ENCODE measurements around the gene CLCA4. TPM values are rescaled to one million over a fixed set of nuclear protein-coding genes. Genes with fewer than 3 reads are reported as not detected.
A peak's percentile ranks its signal among the peaks of the same experiment; 100 is the strongest.

CLCA4 gene
- total RNA-seq (2021) (not detected in 2 replicates), Bru-seq, nascent RNA (not detected), BruChase-seq, experiment 1, labeled RNA remaining after a 2-hour chase (not detected), BruChase-seq, experiment 2, labeled RNA remaining after a 6-hour chase (not detected)
- long read RNA-seq, result 0 reads

- BruUV-seq (replicated peaks), result no TSS peak
- ChIA-PET POLR2A (ENCODE audit: low non-redundant PET) (no interaction called here), CTCF (no interaction called here)
- no peak for DNase-seq (ENCODE audit: low spot score)
- H3K4me3 ChIP-seq (ENCODE audit: low read depth, low read length, poor library complexity, severe bottlenecking), result no peak within 1 kb of the TSS
- TF ChIP-seq EZH2 (IDR thresholded peaks at IDR 0.05; ENCODE audit: borderline replicate concordance, low read depth, low read length, poor library complexity, severe bottlenecking), result no peak
- no peak for TF ChIP-seq CTCF (conservative IDR thresholded peaks at IDR 0.05; ENCODE audit: low read depth, low read length)
- no peak within 1 kb of the TSS for H3K27ac ChIP-seq (ENCODE audit: low read depth, low read length, poor library complexity, severe bottlenecking)
- H3K27me3 ChIP-seq (replicated peaks; ENCODE audit: insufficient read depth, low read depth, low read length, poor library complexity), result no peaks in the 10 kb centered on the region
- no peaks in the 10 kb centered on the region for H3K9me3 ChIP-seq (ENCODE audit: low read depth, low read length, poor library complexity, severe bottlenecking)
- H3K4me1 ChIP-seq (ENCODE audit: insufficient read depth, low read length, poor library complexity, severe bottlenecking), result no peaks in the 10 kb centered on the region
- no peaks in the 10 kb centered on the region for H3K36me3 ChIP-seq (ENCODE audit: insufficient read depth, low read length, poor library complexity, severe bottlenecking)
- intact Hi-C loops (cut with micrococcal nuclease; ENCODE audit: unreplicated experiment), result no loop called here
These were observed at the start of gene CLCA4 for GRCh38 chr1:86546787-86547221. TSS of gene CLCA4 (plus strand) at chr1:86547078. CDS start at chr1:86547120, 42 bp downstream.

GRCh38 chr1:86498281-86498680 lies 48.6 kb upstream of the CLCA4 start:
- ChIA-PET CTCF (no interaction called here), POLR2A (ENCODE audit: low non-redundant PET) (no interaction called here)
- no peak for TF ChIP-seq EZH2 (IDR thresholded peaks at IDR 0.05; ENCODE audit: borderline replicate concordance, low read depth, low read length, poor library complexity, severe bottlenecking)
- no peak for TF ChIP-seq CTCF (conservative IDR thresholded peaks at IDR 0.05; ENCODE audit: low read depth, low read length)
- Histone ChIP-seq H3K27me3 (replicated peaks; ENCODE audit: insufficient read depth, low read depth, low read length, poor library complexity) (no peaks in the 10 kb centered on the region), H3K4me1 (ENCODE audit: insufficient read depth, low read length, poor library complexity, severe bottlenecking) (no peaks in the 10 kb centered on the region), H3K4me3 (ENCODE audit: low read depth, low read length, poor library complexity, severe bottlenecking) (no peak overlapping the region), H3K9me3 (ENCODE audit: low read depth, low read length, poor library complexity, severe bottlenecking) (no peaks in the 10 kb centered on the region), H3K27ac (ENCODE audit: low read depth, low read length, poor library complexity, severe bottlenecking) (no peak overlapping the region), H3K36me3 (ENCODE audit: insufficient read depth, low read length, poor library complexity, severe bottlenecking) (no peaks in the 10 kb centered on the region)
- intact Hi-C loops (cut with micrococcal nuclease; ENCODE audit: unreplicated experiment), result no loop called here
- no TSS peak for BruUV-seq (replicated peaks)
- DNase-seq (ENCODE audit: low spot score), result no peak

GRCh38 chr1:86499987-86500593 lies 46.8 kb upstream of the CLCA4 start:
- BruUV-seq (replicated peaks), result no TSS peak
- ChIA-PET POLR2A (ENCODE audit: low non-redundant PET) (no interaction called here), CTCF (no interaction called here)
- peak; percentile 78 for DNase-seq (ENCODE audit: low spot score)
- Histone ChIP-seq H3K27ac (ENCODE audit: low read depth, low read length, poor library complexity, severe bottlenecking) (no peak overlapping the region), H3K36me3 (ENCODE audit: insufficient read depth, low read length, poor library complexity, severe bottlenecking) (no peaks in the 10 kb centered on the region), H3K9me3 (ENCODE audit: low read depth, low read length, poor library complexity, severe bottlenecking) (no peaks in the 10 kb centered on the region), H3K4me3 (ENCODE audit: low read depth, low read length, poor library complexity, severe bottlenecking) (no peak overlapping the region), H3K27me3 (replicated peaks; ENCODE audit: insufficient read depth, low read depth, low read length, poor library complexity) (no peaks in the 10 kb centered on the region), H3K4me1 (ENCODE audit: insufficient read depth, low read length, poor library complexity, severe bottlenecking) (no peaks in the 10 kb centered on the region)
- intact Hi-C loops (cut with micrococcal nuclease; ENCODE audit: unreplicated experiment), result loop anchor here (10.0 kb wide), 1 partner anchor 245 kb away; no protein-coding TSS in a partner anchor
- no peak; the same call in none of the 2 replicates for TF ChIP-seq CTCF (conservative IDR thresholded peaks at IDR 0.05; ENCODE audit: low read depth, low read length)
- no peak for TF ChIP-seq EZH2 (IDR thresholded peaks at IDR 0.05; ENCODE audit: borderline replicate concordance, low read depth, low read length, poor library complexity, severe bottlenecking)

Data from A673 (cell line).